Hematopoietic multipotent progenitor cell treated with erythropoietin and hydrocortisone succinate and interleukin-3 and kit ligand, for 8 days (in vitro differentiated cells): ENCODE data around the gene C19orf25.
"Not testable (repeated sequence)": the region's sequence is repeated elsewhere in the genome, so short reads cannot be mapped to it uniquely, and the experiment has no call there.

Source experiments
- DNase-seq: peaks from one replicate; pipeline ENCODE4 v3.0.0-alpha.2; 2015

Gene C19orf25

GRCh38 chr19:1478934-1479707, at the start of gene C19orf25:
TSS of gene C19orf25 (minus strand) at chr19:1479215. CDS start at chr19:1478903, 312 bp downstream.
- peak; percentile 95 for DNase-seq

GRCh38 chr19:1527650-1528309, 48.8 kb upstream of the C19orf25 start:
- DNase-seq: no peak

GRCh38 chr19:1526979-1527649, 48.1 kb upstream of the C19orf25 start:
- no peak for DNase-seq

- DNase-seq: no peak
Observed at GRCh38 chr19:1526066-1526778, 47.2 kb upstream of the C19orf25 start.

- no peak for DNase-seq
Observed at GRCh38 chr19:1525343-1525742, 46.3 kb upstream of the C19orf25 start.

GRCh38 chr19:1524972-1525325, 45.9 kb upstream of the C19orf25 start:
- DNase-seq: no peak

- DNase-seq: no peak
Observed at GRCh38 chr19:1524287-1524971, 45.4 kb upstream of the C19orf25 start.

- no peak for DNase-seq
Observed at GRCh38 chr19:1523412-1524286, 44.6 kb upstream of the C19orf25 start, which contains the start of gene PLK5. TSS of gene PLK5 (plus strand) at chr19:1524077. CDS start at chr19:1526997, 2,920 bp downstream.

GRCh38 chr19:1522838-1523237, 43.8 kb upstream of the C19orf25 start:
- no peak for DNase-seq

- no peak for DNase-seq
Observed at GRCh38 chr19:1522061-1522460, 43.0 kb upstream of the C19orf25 start.

- DNase-seq: no peak
Observed at GRCh38 chr19:1521636-1522035, 42.6 kb upstream of the C19orf25 start.

GRCh38 chr19:1520203-1520780, 41.3 kb upstream of the C19orf25 start:
- no peak for DNase-seq

- DNase-seq: not testable (repeated sequence)
Observed at GRCh38 chr19:1519802-1520201, 40.8 kb upstream of the C19orf25 start.

GRCh38 chr19:1518471-1518870, 39.5 kb upstream of the C19orf25 start:
- DNase-seq: no peak

- DNase-seq: no peak
Observed at GRCh38 chr19:1516395-1516753, 37.4 kb upstream of the C19orf25 start.

GRCh38 chr19:1514986-1515721, 36.1 kb upstream of the C19orf25 start:
- no peak for DNase-seq

- DNase-seq: no peak
Observed at GRCh38 chr19:1514295-1514661, 35.3 kb upstream of the C19orf25 start.

GRCh38 chr19:1513499-1514294, 34.7 kb upstream of the C19orf25 start:
- peak; percentile 66 for DNase-seq

GRCh38 chr19:1512671-1513498, 33.9 kb upstream of the C19orf25 start, which contains the start of gene ADAMTSL5:
TSS of gene ADAMTSL5 (minus strand) at chr19:1513019. CDS start at chr19:1510943, 2,076 bp downstream.
- peak; percentile 69 for DNase-seq
